HG03571 (cell line): ENCODE measurements around the gene MACF1.
"Not testable (repeated sequence)": the region's sequence is repeated elsewhere in the genome, so short reads cannot be mapped to it uniquely, and the experiment has no call there.

ENCODE experiments used
- ATAC-seq: cut with Tn5 transposase; IDR thresholded peaks from one replicate; pipeline ENCODE4 v1.9.1; 2021; ENCODE audit not compliant: unreplicated experiment

The MACF1 gene

GRCh38 chr1:39507230-39507928 lies 302.9 kb downstream of the MACF1 start:
- no peak for ATAC-seq

- no peak for ATAC-seq
Measured at GRCh38 chr1:39508266-39508665, 303.8 kb downstream of the MACF1 start.

GRCh38 chr1:39508857-39509305 lies 304.4 kb downstream of the MACF1 start:
- peak; percentile 21 for ATAC-seq

GRCh38 chr1:39509360-39510009 lies 305.0 kb downstream of the MACF1 start:
- ATAC-seq: peak; percentile 63

GRCh38 chr1:39510570-39511186 lies 306.2 kb downstream of the MACF1 start:
- ATAC-seq: not testable (repeated sequence)

- not testable (repeated sequence) for ATAC-seq
Measured at GRCh38 chr1:39511477-39511876, 307.0 kb downstream of the MACF1 start.

- ATAC-seq: not testable (repeated sequence)
Measured at GRCh38 chr1:39512234-39512847, 307.8 kb downstream of the MACF1 start.

GRCh38 chr1:39514710-39515124 lies 310.2 kb downstream of the MACF1 start:
- peak; percentile 24 for ATAC-seq

GRCh38 chr1:39515131-39516086 lies 310.9 kb downstream of the MACF1 start:
- peak; percentile 47 for ATAC-seq

GRCh38 chr1:39516841-39517240 lies 312.3 kb downstream of the MACF1 start:
- not testable (repeated sequence) for ATAC-seq

- ATAC-seq: not testable (repeated sequence)
Measured at GRCh38 chr1:39517936-39518335, 313.4 kb downstream of the MACF1 start.

- not testable (repeated sequence) for ATAC-seq
Measured at GRCh38 chr1:39519376-39519775, 314.9 kb downstream of the MACF1 start.

- not testable (repeated sequence) for ATAC-seq
Measured at GRCh38 chr1:39522221-39522620, 317.7 kb downstream of the MACF1 start.

GRCh38 chr1:39522661-39523567 lies 318.4 kb downstream of the MACF1 start:
- ATAC-seq: no peak

- ATAC-seq: no peak
Measured at GRCh38 chr1:39524171-39524570, 319.7 kb downstream of the MACF1 start.

GRCh38 chr1:39524591-39525365 lies 320.3 kb downstream of the MACF1 start:
- ATAC-seq: no peak

- peak; percentile 91 for ATAC-seq
Measured at GRCh38 chr1:39525366-39526165, 321.1 kb downstream of the MACF1 start.
